ENCODE measurements around the gene HMGCL.

Gene HMGCL

DNA sequence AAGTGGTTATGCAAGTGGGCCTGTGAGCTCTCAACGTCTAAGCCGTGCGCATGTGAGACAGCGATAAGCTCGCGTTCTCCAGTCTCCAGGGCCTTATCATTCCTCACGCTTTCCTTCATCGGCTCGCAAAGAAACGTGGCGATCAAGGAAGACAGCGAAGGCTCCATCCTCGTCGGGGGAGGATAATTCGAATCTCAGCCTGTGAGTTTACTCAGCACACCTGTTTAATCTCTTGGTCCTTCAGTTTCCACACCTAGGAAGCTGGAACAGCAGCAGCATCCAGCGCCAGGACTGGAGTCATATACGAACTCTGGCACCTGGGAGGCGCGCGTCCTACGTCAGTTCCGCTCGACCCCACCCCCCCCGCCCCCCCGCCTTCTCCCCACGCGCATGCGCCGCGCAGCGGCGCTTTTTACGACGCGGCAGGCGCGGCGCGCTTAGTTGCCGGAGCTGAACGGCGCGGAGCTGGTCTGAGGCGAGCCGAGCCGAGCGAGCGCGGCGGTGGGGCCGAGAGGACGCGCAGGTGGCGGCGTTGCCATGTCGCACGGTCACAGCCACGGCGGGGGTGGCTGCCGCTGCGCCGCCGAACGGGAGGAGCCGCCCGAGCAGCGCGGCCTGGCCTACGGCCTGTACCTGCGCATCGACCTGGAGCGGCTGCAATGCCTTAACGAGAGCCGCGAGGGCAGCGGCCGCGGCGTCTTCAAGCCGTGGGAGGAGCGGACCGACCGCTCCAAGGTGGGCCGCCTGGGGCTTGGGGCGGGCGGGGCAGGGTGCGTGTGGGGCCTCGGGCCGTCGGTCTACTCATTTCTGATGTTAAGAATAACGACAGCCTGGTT, 47.0 kb downstream of the HMGCL start, which contains the start of gene PITHD1:
TSS of gene PITHD1 (plus strand) at position 440 of the 836 bp plus-strand sequence. CDS start at position 538, 98 bp downstream.
- Mint-ChIP-seq H3K27me3 (no peaks in the 10 kb centered on the region), H3K9me3 (no peaks in the 10 kb centered on the region), H3K4me3 (peak within 1 kb of the TSS; percentile 86), H3K36me3 (peaks cover 8% of the 10 kb centered on the region), H3K4me1 (peaks cover 36% of the 10 kb centered on the region), H3K27ac (peak within 1 kb of the TSS; percentile 96)

DNA sequence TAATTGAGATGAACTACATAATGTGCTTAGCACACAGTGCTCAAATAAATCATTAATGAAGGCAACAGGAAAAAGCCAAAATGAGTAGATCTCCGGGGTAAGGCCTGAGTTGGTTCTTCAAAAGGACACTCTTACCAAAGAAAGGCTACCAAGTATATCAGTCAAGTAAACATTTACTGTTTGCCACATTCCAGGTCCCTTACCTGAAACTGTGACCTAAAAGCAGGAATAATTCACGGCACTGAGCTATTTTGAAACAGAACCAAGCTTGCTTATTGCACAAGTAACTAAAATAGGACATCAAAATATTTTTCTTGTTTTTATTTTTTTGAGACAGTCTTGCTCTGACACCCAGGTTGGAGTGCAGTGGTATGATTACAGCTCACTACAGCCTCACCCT, 49.0 kb downstream of the HMGCL start:
- H3K27ac Mint-ChIP-seq: no peak overlapping the region
- no peak overlapping the region for H3K4me3 Mint-ChIP-seq
- no peaks in the 10 kb centered on the region for H3K27me3 Mint-ChIP-seq
- H3K9me3 Mint-ChIP-seq: no peaks in the 10 kb centered on the region
- peaks cover 38% of the 10 kb centered on the region for H3K4me1 Mint-ChIP-seq
- peaks cover 4% of the 10 kb centered on the region for H3K36me3 Mint-ChIP-seq

DNA sequence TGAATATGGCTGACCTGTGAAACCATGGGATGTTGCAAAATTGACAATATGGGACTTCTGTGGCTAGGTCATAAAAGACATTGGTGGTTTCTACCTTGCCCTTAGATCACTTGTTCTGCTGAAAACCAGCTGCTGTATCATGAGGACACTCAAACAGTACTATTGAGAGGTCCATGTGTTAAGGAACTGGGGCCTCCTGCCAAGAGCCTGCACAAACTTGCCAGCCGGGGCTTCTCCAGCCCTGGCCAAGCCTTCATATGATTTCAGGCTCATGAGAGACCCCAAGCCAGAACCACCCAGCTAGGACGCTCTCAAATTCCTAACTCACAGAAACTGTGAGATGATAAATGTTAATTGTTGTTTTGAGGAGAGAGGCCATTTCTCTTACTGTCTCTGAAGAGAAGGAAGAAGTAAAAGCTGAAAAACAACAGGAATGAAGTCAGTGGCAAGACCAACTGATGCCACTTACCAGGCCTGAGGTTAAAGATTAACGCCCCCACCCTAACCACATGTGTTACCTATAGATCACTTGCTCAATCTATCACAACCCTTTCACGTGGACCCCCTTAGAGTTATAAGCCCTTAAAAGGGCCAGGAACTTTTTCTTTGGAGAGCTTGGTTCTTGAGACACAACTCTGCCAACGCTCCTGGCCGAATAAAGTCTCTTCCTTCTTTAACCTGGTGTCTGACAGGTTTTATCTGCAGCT, 50.9 kb downstream of the HMGCL start:
- peaks cover 26% of the 10 kb centered on the region for H3K4me1 Mint-ChIP-seq
- no peaks in the 10 kb centered on the region for H3K9me3 Mint-ChIP-seq
- H3K27ac Mint-ChIP-seq: no peak overlapping the region
- H3K36me3 Mint-ChIP-seq: no peaks in the 10 kb centered on the region
- no peak overlapping the region for H3K4me3 Mint-ChIP-seq
- no peaks in the 10 kb centered on the region for H3K27me3 Mint-ChIP-seq

DNA sequence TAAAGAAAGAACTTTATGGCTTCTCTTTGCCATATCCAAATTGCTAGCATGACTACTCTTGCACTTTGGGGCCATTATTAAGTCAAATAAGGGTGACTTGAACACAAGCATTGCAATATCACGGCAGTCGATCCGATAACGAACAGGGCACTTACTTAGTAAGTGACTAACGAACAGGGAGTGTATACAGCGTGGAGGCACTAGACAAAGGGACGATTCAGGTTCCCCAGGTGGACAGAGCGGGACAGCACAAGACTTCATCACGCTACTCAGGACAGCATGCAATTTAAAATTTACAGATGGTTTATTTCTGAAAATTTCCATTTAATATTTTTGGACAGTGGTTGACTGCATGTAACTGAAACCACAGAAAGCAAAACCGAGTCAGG, 52.4 kb downstream of the HMGCL start:
- Mint-ChIP-seq H3K9me3 (no peaks in the 10 kb centered on the region), H3K27ac (no peak overlapping the region), H3K4me3 (no peak overlapping the region), H3K27me3 (no peaks in the 10 kb centered on the region), H3K4me1 (peaks cover 23% of the 10 kb centered on the region), H3K36me3 (no peaks in the 10 kb centered on the region)

DNA sequence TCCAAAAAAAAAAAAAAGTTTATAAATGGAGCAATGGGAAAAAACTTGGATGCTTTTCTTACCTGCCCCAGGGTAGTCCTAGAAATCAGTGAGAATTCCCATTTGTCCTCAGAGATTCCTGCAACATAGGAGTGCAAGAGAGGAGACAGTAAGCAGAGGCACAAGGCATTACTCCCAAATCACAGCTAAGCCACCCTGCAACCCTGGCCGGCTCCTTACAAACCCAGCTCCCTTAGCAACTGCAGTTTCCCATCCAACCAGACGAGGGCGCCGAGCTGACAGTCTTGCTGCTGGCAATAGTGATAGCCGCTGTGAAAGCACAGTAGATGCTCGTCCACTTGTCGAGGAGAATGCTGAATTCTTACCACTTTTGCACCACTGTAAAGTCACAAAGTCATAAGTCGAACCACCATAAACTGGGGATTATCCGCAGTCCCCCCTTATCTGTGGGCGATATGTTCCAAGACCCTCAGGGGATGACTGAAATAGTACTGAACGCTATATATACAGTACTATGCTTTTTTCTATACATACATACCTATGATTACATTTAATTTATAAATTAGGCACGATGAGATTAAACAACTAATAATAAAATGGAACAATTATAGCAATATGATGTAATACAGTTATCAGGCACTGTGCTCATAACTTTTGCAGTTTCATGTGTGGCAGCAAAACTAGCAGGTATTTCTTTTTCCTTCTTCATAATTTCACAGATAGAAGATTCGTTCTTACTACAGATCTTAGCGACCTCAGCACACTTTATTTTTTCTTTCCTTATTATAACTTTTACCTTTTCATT, 53.0 kb downstream of the HMGCL start:
- H3K4me3 Mint-ChIP-seq: no peak overlapping the region
- no peaks in the 10 kb centered on the region for H3K36me3 Mint-ChIP-seq
- no peaks in the 10 kb centered on the region for H3K27me3 Mint-ChIP-seq
- H3K4me1 Mint-ChIP-seq: peaks cover 23% of the 10 kb centered on the region
- no peaks in the 10 kb centered on the region for H3K9me3 Mint-ChIP-seq
- no peak overlapping the region for H3K27ac Mint-ChIP-seq

DNA sequence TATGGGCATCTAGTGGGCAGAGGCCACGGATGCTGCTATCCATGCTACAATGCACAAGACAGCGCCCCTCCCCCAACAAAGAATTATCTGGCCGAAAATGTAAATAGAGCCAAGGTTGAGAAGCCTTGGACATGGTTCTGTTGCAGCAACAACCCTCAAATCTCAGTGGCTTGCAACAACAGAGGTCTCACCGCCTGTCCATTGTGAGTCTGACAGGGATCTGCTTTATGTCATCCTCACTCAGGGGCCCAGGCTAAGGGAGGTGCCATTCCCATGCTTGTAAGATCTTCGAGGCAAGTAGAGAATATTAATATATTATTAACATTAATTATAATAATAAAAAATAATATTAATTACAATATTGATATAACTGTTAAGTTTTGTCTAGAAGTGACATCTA, 56.5 kb downstream of the HMGCL start:
- no peaks in the 10 kb centered on the region for H3K36me3 Mint-ChIP-seq
- no peak overlapping the region for H3K4me3 Mint-ChIP-seq
- no peak overlapping the region for H3K27ac Mint-ChIP-seq
- H3K27me3 Mint-ChIP-seq: no peaks in the 10 kb centered on the region
- H3K9me3 Mint-ChIP-seq: no peaks in the 10 kb centered on the region
- peaks cover 12% of the 10 kb centered on the region for H3K4me1 Mint-ChIP-seq

DNA sequence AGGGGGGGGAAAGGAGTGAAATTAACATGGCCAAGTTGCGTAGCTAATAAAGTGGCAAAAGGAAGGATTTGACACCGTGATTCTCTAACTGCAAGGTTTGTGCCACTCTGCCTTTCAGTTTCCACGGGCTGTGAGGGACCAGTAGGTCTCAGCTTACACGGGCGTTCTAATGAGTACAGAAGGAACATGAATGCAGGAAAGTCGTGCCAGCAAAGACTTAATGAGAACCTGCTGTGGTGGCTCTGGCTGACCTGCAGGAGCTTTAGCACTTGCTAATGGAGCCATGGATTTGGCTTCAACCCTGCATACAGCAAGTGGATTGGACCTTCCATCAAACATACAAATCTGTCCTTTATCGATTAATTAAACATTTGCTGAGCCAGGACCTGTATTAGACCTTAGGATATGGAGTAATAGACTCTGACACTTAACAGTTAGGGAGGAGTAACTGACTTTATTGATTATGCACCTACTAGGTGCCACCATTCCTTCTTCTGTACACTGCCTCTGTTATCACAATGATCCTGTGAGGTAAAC, 62.1 kb downstream of the HMGCL start:
- no peak overlapping the region for H3K4me3 Mint-ChIP-seq
- H3K9me3 Mint-ChIP-seq: no peaks in the 10 kb centered on the region
- H3K36me3 Mint-ChIP-seq: peaks cover 7% of the 10 kb centered on the region
- no peaks in the 10 kb centered on the region for H3K4me1 Mint-ChIP-seq
- no peak overlapping the region for H3K27ac Mint-ChIP-seq
- no peaks in the 10 kb centered on the region for H3K27me3 Mint-ChIP-seq

DNA sequence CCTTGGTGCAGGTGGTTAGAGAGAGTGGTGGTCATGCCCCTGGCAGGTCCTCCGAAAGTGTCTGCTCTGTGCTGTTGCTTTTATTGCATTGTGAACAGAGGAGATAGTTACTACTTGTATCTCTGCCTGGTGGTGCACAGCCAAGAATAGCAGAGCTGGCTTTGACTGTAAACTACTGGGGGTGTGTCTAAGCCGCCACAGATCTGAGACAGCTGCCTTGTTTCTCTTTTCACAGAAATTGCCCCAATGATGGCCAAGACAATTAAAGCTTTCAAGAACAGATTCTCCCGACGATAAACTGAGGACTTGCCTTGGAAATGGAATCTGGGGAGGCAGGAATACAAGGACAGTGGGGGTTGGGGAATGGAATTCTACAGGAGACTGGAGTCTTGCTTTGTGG, 66.0 kb downstream of the HMGCL start:
- Mint-ChIP-seq H3K27ac (no peak overlapping the region), H3K36me3 (peaks cover 9% of the 10 kb centered on the region), H3K27me3 (no peaks in the 10 kb centered on the region), H3K4me1 (no peaks in the 10 kb centered on the region), H3K9me3 (no peaks in the 10 kb centered on the region), H3K4me3 (no peak overlapping the region)

DNA sequence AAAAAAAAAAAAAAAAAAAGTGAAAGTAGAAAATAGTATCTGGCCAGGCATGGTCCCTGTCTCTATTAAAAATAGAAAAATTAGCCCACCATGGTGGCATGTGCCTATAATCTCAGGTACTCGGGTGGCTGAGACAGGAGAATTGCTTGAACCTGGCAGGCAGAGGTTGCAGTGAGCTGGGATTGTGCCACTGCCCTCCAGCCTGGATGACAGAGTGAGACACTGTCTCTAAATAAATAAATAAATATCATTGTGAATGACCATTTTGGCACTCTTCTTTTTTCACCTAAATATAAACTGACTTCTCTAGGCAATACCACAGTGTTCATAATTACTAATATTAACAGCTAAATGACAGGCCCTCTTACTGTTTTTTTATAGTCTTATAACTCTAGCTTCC, 67.4 kb downstream of the HMGCL start:
- Mint-ChIP-seq H3K27ac (no peak overlapping the region), H3K4me3 (no peak overlapping the region), H3K4me1 (no peaks in the 10 kb centered on the region), H3K36me3 (peaks cover 12% of the 10 kb centered on the region), H3K9me3 (no peaks in the 10 kb centered on the region), H3K27me3 (no peaks in the 10 kb centered on the region)

DNA sequence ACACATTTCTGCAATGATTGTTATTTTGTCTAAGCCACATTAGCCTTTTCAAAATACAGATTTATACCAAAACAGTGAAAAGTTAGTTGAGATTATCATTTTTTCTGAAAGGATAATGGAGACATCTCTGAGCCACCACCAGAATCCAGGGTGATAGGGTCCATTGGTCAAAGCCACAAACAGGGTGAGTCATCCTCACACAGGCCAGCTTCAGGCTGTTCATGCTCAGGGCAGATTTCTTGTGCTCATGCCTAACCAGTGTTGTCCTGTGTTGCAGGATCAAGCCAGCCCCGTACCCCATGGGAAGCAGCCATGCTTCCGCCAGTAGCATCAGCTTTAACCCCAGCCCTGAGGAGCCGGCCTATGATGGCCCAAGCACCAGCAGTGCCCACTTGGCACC, 68.6 kb downstream of the HMGCL start:
- Mint-ChIP-seq H3K9me3 (no peaks in the 10 kb centered on the region), H3K27me3 (no peaks in the 10 kb centered on the region), H3K27ac (no peak overlapping the region), H3K36me3 (peaks cover 8% of the 10 kb centered on the region), H3K4me1 (peaks cover under 1% of the 10 kb centered on the region), H3K4me3 (no peak overlapping the region)

DNA sequence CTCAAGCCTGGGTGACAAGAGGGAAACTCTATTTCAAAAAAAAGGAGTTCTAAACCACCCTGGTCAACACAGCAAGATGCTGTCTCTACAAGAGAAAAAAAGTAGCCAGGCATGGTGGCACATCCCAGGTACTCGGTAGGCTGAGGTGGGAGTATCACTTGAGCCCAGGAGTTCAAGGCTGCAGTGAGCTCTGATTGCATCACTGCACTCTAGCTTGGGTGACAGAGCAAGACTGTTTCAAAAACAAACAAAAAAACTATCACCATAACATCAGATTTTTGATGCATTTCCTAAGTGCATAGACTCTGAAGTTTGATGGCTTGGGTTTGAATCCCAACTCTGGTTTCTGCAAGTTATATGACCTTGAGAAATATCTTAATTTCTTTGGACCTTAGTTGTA, 72.3 kb downstream of the HMGCL start:
- H3K27ac Mint-ChIP-seq: no peak overlapping the region
- H3K4me3 Mint-ChIP-seq: no peak overlapping the region
- H3K4me1 Mint-ChIP-seq: peaks cover 24% of the 10 kb centered on the region
- peaks cover 11% of the 10 kb centered on the region for H3K36me3 Mint-ChIP-seq
- no peaks in the 10 kb centered on the region for H3K27me3 Mint-ChIP-seq
- no peaks in the 10 kb centered on the region for H3K9me3 Mint-ChIP-seq

All from activated naive CD4-positive, alpha-beta T cell treated with anti-CD3 and anti-CD28 coated beads, Interleukin-2, amount 50 U/mL, for 24 hours (primary cell).